Measurements from ENCODE around the gene ASTN1. TPM values are rescaled to one million over a fixed set of nuclear protein-coding genes. Genes with fewer than 3 reads are reported as not detected.

ASTN1 gene
- total and polyA plus RNA-seq, 2 of the 4 experiments (the other 2 are of a cell fraction) = under 0.01 to 0.07 TPM

- H3K14ac ChIP-seq (replicated peaks; ENCODE audit: low read depth, low read length) = no peak overlapping the region
- intact Hi-C loops (cut with micrococcal nuclease) = no loop called here
- no peak overlapping the region for H3K23ac ChIP-seq (ENCODE audit: low read depth, low read length)
- no peak overlapping the region for H3K18ac ChIP-seq (ENCODE audit: low read depth, low read length)
- H3K4me1 ChIP-seq (ENCODE audit: control insufficient read depth, insufficient read depth, low read length) = no peaks in the 10 kb centered on the region
- H2BK120ac ChIP-seq (ENCODE audit: low read depth, low read length) = no peak overlapping the region
- no peak for TF ChIP-seq MAZ (IDR thresholded peaks at IDR 0.05; ENCODE audit: borderline replicate concordance, low read depth, low read length)
- no peak for TF ChIP-seq RFX5 (IDR thresholded peaks at IDR 0.05; ENCODE audit: low read depth, low read length)
- TF ChIP-seq CEBPB (IDR thresholded peaks at IDR 0.05; ENCODE audit: low read depth, low read length) = no peak
- TF ChIP-seq CHD1 (IDR thresholded peaks at IDR 0.05; ENCODE audit: low read depth, low read length) = no peak
- no peak for TF ChIP-seq POLR2A (IDR thresholded peaks at IDR 0.05; ENCODE audit: low read depth, low read length)
- TF ChIP-seq NFE2L2 (IDR thresholded peaks at IDR 0.05; ENCODE audit: low read depth, low read length) = no peak
- no peak for TF ChIP-seq RAD21 (IDR thresholded peaks at IDR 0.05; ENCODE audit: low read length)
- TF ChIP-seq ELK1 (IDR thresholded peaks at IDR 0.05; ENCODE audit: borderline replicate concordance, low read depth, low read length) = no peak
- TF ChIP-seq SMC3 (IDR thresholded peaks at IDR 0.05; ENCODE audit: low read depth, low read length) = no peak
- TF ChIP-seq USF2 (IDR thresholded peaks at IDR 0.05; ENCODE audit: low read depth, low read length) = no peak
- TF ChIP-seq MAFK (IDR thresholded peaks at IDR 0.05; ENCODE audit: low read depth, low read length) = no peak
- TF ChIP-seq FOS (IDR thresholded peaks at IDR 0.05; ENCODE audit: low read depth, low read length) = no peak
- TF ChIP-seq BHLHE40 (IDR thresholded peaks at IDR 0.05; ENCODE audit: low read depth, low read length) = no peak
- TF ChIP-seq MXI1 (IDR thresholded peaks at IDR 0.05; ENCODE audit: borderline replicate concordance, low read depth, low read length) = no peak
- H2AK5ac ChIP-seq (ENCODE audit: low read depth, low read length) = no peak overlapping the region
- ATAC-seq (ENCODE audit: low read depth) = no peak
- H3K27me3 ChIP-seq (ENCODE audit: control insufficient read depth, insufficient read depth, low read length) = no peaks in the 10 kb centered on the region
- no peak overlapping the region for H4K8ac ChIP-seq (ENCODE audit: low read depth in 2 of 2, low read length in 2 of 2)
- no peak overlapping the region for H2BK5ac ChIP-seq (ENCODE audit: low read depth, low read length, poor library complexity, severe bottlenecking)
- H3K4me3 ChIP-seq (ENCODE audit: insufficient read depth, low read depth, low read length) = no peak overlapping the region
- H3K56ac ChIP-seq (ENCODE audit: extremely low read depth, insufficient read depth, low read length) = no peak overlapping the region
- BruUV-seq (replicated peaks) = no TSS peak
- H3K9me3 ChIP-seq (ENCODE audit: control insufficient read depth, insufficient read depth, low read length) = no peaks in the 10 kb centered on the region
- H3K9me1 ChIP-seq (ENCODE audit: insufficient read depth, low read length) = no peaks in the 10 kb centered on the region
- H3K4ac ChIP-seq (ENCODE audit: low read depth, low read length) = no peak overlapping the region
- POLR2A ChIA-PET (ENCODE audit: unreplicated experiment) = no interaction called here
- in situ Hi-C loops (cut with MboI; ENCODE audit: low sequenced_read_pairs) = loop anchor here (25.0 kb wide), 1 partner anchor 1704 kb away; no protein-coding TSS in a partner anchor
- no peak overlapping the region for H3K27ac ChIP-seq (ENCODE audit: insufficient read depth, low read length)
- H3K4me2 ChIP-seq (ENCODE audit: low read depth, low read length) = no peak overlapping the region
- H2BK20ac ChIP-seq (ENCODE audit: low read depth, low read length) = no peak overlapping the region
- H4K91ac ChIP-seq (ENCODE audit: insufficient read depth, low read depth, low read length) = no peak overlapping the region
- H2AK9ac ChIP-seq (replicated peaks; ENCODE audit: low read depth, low read length, poor library complexity) = no peak overlapping the region
- CTCF ChIA-PET = no interaction called here
- no peak overlapping the region for H2AFZ ChIP-seq (replicated peaks; ENCODE audit: low read length, poor library complexity)
- H4K5ac ChIP-seq (ENCODE audit: low read depth, low read length) = no peak overlapping the region
- no peaks in the 10 kb centered on the region for H4K20me1 ChIP-seq (ENCODE audit: insufficient read depth, low read length)
- H3K36me3 ChIP-seq (ENCODE audit: control insufficient read depth, insufficient read depth, low read length) = no peaks in the 10 kb centered on the region
- no peak overlapping the region for H3K9ac ChIP-seq (ENCODE audit: low read depth, low read length)
- dilution Hi-C loops (cut with HindIII; ENCODE audit: low sequenced_read_pairs, unreplicated experiment) = no loop called here
- H2BK15ac ChIP-seq (ENCODE audit: low read depth, low read length) = no peak overlapping the region
- no CpG with 5 or more reads among the region's 1 CpG for WGBS, 2 experiments (ENCODE audit: extremely low coverage in 2 of 2, insufficient read length in 1 of 2)
- DNase-seq = no peak
- no peaks in the 10 kb centered on the region for H3K79me1 ChIP-seq (ENCODE audit: low read depth in 1 of 2, low read length in 2 of 2)
These were observed 298.3 kb downstream of the ASTN1 start for GRCh38 chr1:176866011-176866714.

Measured in IMR-90 (cell line).